ENCODE data around the gene SYT5. TPM values are rescaled to one million over a fixed set of nuclear protein-coding genes. Genes with fewer than 3 reads are reported as not detected.
"Not testable (repeated sequence)": the region's sequence is repeated elsewhere in the genome, so short reads cannot be mapped to it uniquely, and the experiment has no call there.

SYT5 gene
- total RNA-seq, 1 experiment from 2014 or later: not detected

- DNase-seq (ENCODE audit: low read depth): no peak
Measured at GRCh38 chr19:55208880-55209692, 29.0 kb upstream of the SYT5 start, which contains the start of gene PTPRH. Gene PTPRH, minus strand, starts transcription at chr19:55209501. Its CDS starts 68 bp downstream, at chr19:55209433.

GRCh38 chr19:55206664-55207500 is 26.8 kb upstream of the SYT5 start:
- peak; percentile 97 for DNase-seq (ENCODE audit: low read depth)

GRCh38 chr19:55202199-55202598 is 22.1 kb upstream of the SYT5 start:
- DNase-seq (ENCODE audit: low read depth): not testable (repeated sequence)

GRCh38 chr19:55199620-55200204 is 19.6 kb upstream of the SYT5 start:
- no peak for DNase-seq (ENCODE audit: low read depth)

- DNase-seq (ENCODE audit: low read depth): no peak
Measured at GRCh38 chr19:55198651-55199050, 18.6 kb upstream of the SYT5 start.

- peak; percentile 39 for DNase-seq (ENCODE audit: low read depth)
Measured at GRCh38 chr19:55197528-55197927, 17.4 kb upstream of the SYT5 start.

- no peak for DNase-seq (ENCODE audit: low read depth)
Measured at GRCh38 chr19:55196803-55197202, 16.7 kb upstream of the SYT5 start.

- DNase-seq (ENCODE audit: low read depth): no peak
Measured at GRCh38 chr19:55193481-55193880, 13.4 kb upstream of the SYT5 start.

GRCh38 chr19:55189403-55189835 is 9.3 kb upstream of the SYT5 start:
- DNase-seq (ENCODE audit: low read depth): peak; percentile 96

- DNase-seq (ENCODE audit: low read depth): peak; percentile 57
Measured at GRCh38 chr19:55188625-55189024, 8.5 kb upstream of the SYT5 start.

- DNase-seq (ENCODE audit: low read depth): no peak
Measured at GRCh38 chr19:55186080-55186479, 6.0 kb upstream of the SYT5 start.

- no peak for DNase-seq (ENCODE audit: low read depth)
Measured at GRCh38 chr19:55181740-55182139, 1.7 kb upstream of the SYT5 start.

- DNase-seq (ENCODE audit: low read depth): peak; percentile 87
Measured at GRCh38 chr19:55178781-55179599, 1.1 kb downstream of the SYT5 start.

GRCh38 chr19:55176076-55176475 is 4.0 kb downstream of the SYT5 start:
- DNase-seq (ENCODE audit: low read depth): no peak

- no peak for DNase-seq (ENCODE audit: low read depth)
Measured at GRCh38 chr19:55175117-55175867, 4.8 kb downstream of the SYT5 start.

GRCh38 chr19:55174425-55175116 is 5.5 kb downstream of the SYT5 start:
- DNase-seq (ENCODE audit: low read depth): no peak

- peak; percentile 87 for DNase-seq (ENCODE audit: low read depth)
Measured at GRCh38 chr19:55173714-55174409, 6.2 kb downstream of the SYT5 start.

- no peak for DNase-seq (ENCODE audit: low read depth)
Measured at GRCh38 chr19:55173186-55173713, 6.8 kb downstream of the SYT5 start.

GRCh38 chr19:55172741-55173140 is 7.3 kb downstream of the SYT5 start:
- peak; percentile 66 for DNase-seq (ENCODE audit: low read depth)
